HG03103 (cell line): Measurements from ENCODE around the gene KANK3.

ENCODE experiments used
- ATAC-seq: cut with Tn5 transposase; IDR thresholded peaks from one replicate; pipeline ENCODE4 v1.9.1; 2021; ENCODE audit warnings: low read depth; ENCODE audit not compliant: unreplicated experiment

KANK3 gene

GRCh38 chr19:8340341-8341096 is 2.5 kb downstream of the KANK3 start:
- ATAC-seq: no peak

GRCh38 chr19:8338835-8339234 is 4.2 kb downstream of the KANK3 start:
- ATAC-seq: no peak

GRCh38 chr19:8337728-8338127 is 5.3 kb downstream of the KANK3 start:
- ATAC-seq: no peak

GRCh38 chr19:8336660-8337059 is 6.4 kb downstream of the KANK3 start:
- no peak for ATAC-seq

GRCh38 chr19:8336072-8336569 is 6.9 kb downstream of the KANK3 start:
- ATAC-seq: no peak

GRCh38 chr19:8335343-8336071 is 7.6 kb downstream of the KANK3 start:
- no peak for ATAC-seq

- no peak for ATAC-seq
Measured at GRCh38 chr19:8334458-8335342, 8.4 kb downstream of the KANK3 start.

GRCh38 chr19:8333767-8334457 is 9.2 kb downstream of the KANK3 start:
- ATAC-seq: no peak

GRCh38 chr19:8332976-8333766 is 9.9 kb downstream of the KANK3 start:
- no peak for ATAC-seq

- no peak for ATAC-seq
Measured at GRCh38 chr19:8331263-8331845, 11.7 kb downstream of the KANK3 start.

- no peak for ATAC-seq
Measured at GRCh38 chr19:8329996-8330395, 13.1 kb downstream of the KANK3 start.

GRCh38 chr19:8325454-8325853 is 17.6 kb downstream of the KANK3 start:
- ATAC-seq: no peak

- ATAC-seq: no peak
Measured at GRCh38 chr19:8324186-8325050, 18.6 kb downstream of the KANK3 start.

- no peak for ATAC-seq
Measured at GRCh38 chr19:8323781-8324185, 19.3 kb downstream of the KANK3 start.

- no peak for ATAC-seq
Measured at GRCh38 chr19:8322638-8322997, 20.4 kb downstream of the KANK3 start.

GRCh38 chr19:8321986-8322637 is 20.9 kb downstream of the KANK3 start:
- ATAC-seq: no peak

- ATAC-seq: peak; percentile 78
Measured at GRCh38 chr19:8321067-8321985, 21.7 kb downstream of the KANK3 start, which contains the start of the genes NDUFA7 and RPS28. Gene NDUFA7, minus strand, starts transcription at chr19:8321375. Its CDS starts 17 bp downstream, at chr19:8321358. Gene RPS28, plus strand, starts transcription at chr19:8321496. Its CDS starts 35 bp downstream, at chr19:8321531.
